HCT116 (cell line): ENCODE data around the gene UBE2E2. TPM values are rescaled to one million over a fixed set of nuclear protein-coding genes. Genes with fewer than 3 reads are reported as not detected.

Source experiments
- ATAC-seq: fragments of 200-7000 bp; cut with Tn5 transposase; 2 replicates; pipeline ENCODE4 v1.9.1; 2020; ENCODE audit warnings: mild to moderate bottlenecking, moderate library complexity
- BruUV-seq: library from RNA; stranded (reverse); fragments of 400-500 nt; replicated peaks from 2 replicates; lab custom pipeline; 2021; lab: Mats Ljungman, UMichigan
- CTCF ChIA-PET: fragments of 300-600 bp; sonication (Branson Sonifier 250); formaldehyde crosslinking; loops from one replicate; lab custom pipeline; 2021; ENCODE audit warnings: antibody characterized with exemption; lab: Charles Lee
- POLR2A ChIA-PET: fragments of 300-600, 350-600 bp; sonication (Branson Sonifier 250); formaldehyde crosslinking; loops from one replicate; lab custom pipeline; 2021; ENCODE audit warnings: antibody characterized with exemption; lab: Charles Lee
- RAD21 ChIA-PET, 2 experiments: fragments of 300-600 bp; sonication (Branson Sonifier 250); formaldehyde crosslinking; loops; one replicate each; lab custom pipeline; 2023; ENCODE audit warnings: low total read pairs in 2 of 2; ENCODE audit not compliant: uncharacterized antibody in 2 of 2, unreplicated experiment in 2 of 2, low non-redundant PET in 1 of 2; lab: Charles Lee
- DNase-seq: peaks from one replicate; pipeline ENCODE4 v3.0.0-alpha.2; 2010; ENCODE audit warnings: low read depth, low spot score
- H2AFZ ChIP-seq: fragments of 200-600 bp; shearing (Covaris generic), sonication (generic); 2 replicates; pipeline ENCODE4 v1.6.1; 2017; ENCODE audit warnings: low read depth, mixed run types, mixed read lengths, antibody characterized with exemption, low read length; ENCODE audit not compliant: poor library complexity, severe bottlenecking
- H3K27ac ChIP-seq: 2 replicates; pipeline ENCODE4 v1.5.1; 2012; ENCODE audit warnings: low read depth, low read length
- H3K27me3 ChIP-seq: fragments of 200-600 bp; sonication (generic); 2 replicates; pipeline ENCODE4 v1.6.1; 2016; ENCODE audit warnings: mixed run types, low read length, mixed read lengths; ENCODE audit not compliant: insufficient read depth
- H3K36me3 ChIP-seq, 2 experiments: fragments of 200-500 bp in 1 of 2; fragments of 200-600 bp in 1 of 2; sonication (Bioruptor generic) in 1 of 2; sonication (generic) in 1 of 2; 2 replicates each; pipeline versions ENCODE4 v1.5.1 to v1.6.1; 2014 to 2016; ENCODE audit warnings: low read length in 2 of 2, inconsistent platforms in 1 of 2, mixed read lengths in 1 of 2, mixed run types in 1 of 2; ENCODE audit not compliant: insufficient read depth in 2 of 2, control insufficient read depth in 1 of 2
- H3K4me1 ChIP-seq, 2 experiments: fragments of 200-600 bp in 1 of 2; sonication (generic) in 1 of 2; 2 replicates each; pipeline versions ENCODE4 v1.5.1 to v1.6.1; 2012 to 2017; ENCODE audit warnings: low read length in 2 of 2, inconsistent platforms in 1 of 2, mild to moderate bottlenecking in 1 of 2, mixed read lengths in 1 of 2, mixed run types in 1 of 2, moderate library complexity in 1 of 2; ENCODE audit not compliant: insufficient read depth in 2 of 2, control insufficient read depth in 1 of 2
- H3K4me2 ChIP-seq: fragments of 200-600 bp; sonication (generic); 2 replicates; pipeline ENCODE4 v1.6.1; 2017; ENCODE audit warnings: mixed run types, low read length, mixed read lengths
- H3K4me3 ChIP-seq, 2 experiments: fragments of 200-600 bp in 1 of 2; sonication (generic) in 1 of 2; replicated peaks in 1 of 2; 2 replicates each; pipeline ENCODE4 v1.5.1; 2011 to 2016; ENCODE audit warnings: low read length in 2 of 2, control low read depth in 1 of 2, low read depth in 1 of 2, mild to moderate bottlenecking in 1 of 2, mixed read lengths in 1 of 2, mixed run types in 1 of 2
- H3K79me2 ChIP-seq: fragments of 200-600 bp; sonication (generic); 2 replicates; pipeline ENCODE4 v1.6.1; 2017; ENCODE audit warnings: mild to moderate bottlenecking, mixed run types, low read length, moderate library complexity, mixed read lengths; ENCODE audit not compliant: insufficient read depth
- H3K9ac ChIP-seq: fragments of 200-600 bp; sonication (generic); 2 replicates; pipeline ENCODE4 v1.6.1; 2016; ENCODE audit warnings: low read length, mixed read lengths
- H3K9me2 ChIP-seq: fragments of 200-600 bp; sonication (generic), shearing (Covaris generic); 2 replicates; pipeline ENCODE4 v1.6.1; 2017; ENCODE audit warnings: mixed run types, mild to moderate bottlenecking, moderate library complexity; ENCODE audit not compliant: insufficient read depth
- H3K9me3 ChIP-seq, 2 experiments: fragments of 200-500 bp in 1 of 2; fragments of 200-600 bp in 1 of 2; sonication (Bioruptor generic) in 1 of 2; sonication (generic) in 1 of 2; 2 replicates each; pipeline ENCODE4 v1.6.1; 2014 to 2017; ENCODE audit warnings: low read length in 2 of 2, mixed read lengths in 2 of 2, inconsistent platforms in 1 of 2, low read depth in 1 of 2, mild to moderate bottlenecking in 1 of 2, mixed run types in 1 of 2, moderate library complexity in 1 of 2; ENCODE audit not compliant: control insufficient read depth in 1 of 2, insufficient read depth in 1 of 2
- H4K20me1 ChIP-seq: fragments of 200-600 bp; sonication (generic), shearing (Covaris generic); 2 replicates; pipeline ENCODE4 v1.6.1; 2017; ENCODE audit warnings: mixed run types, mild to moderate bottlenecking, moderate library complexity; ENCODE audit not compliant: insufficient read depth
- CBX3 ChIP-seq: IDR thresholded peaks from 2 replicates; pipeline ENCODE4 v1.6.1; 2012; ENCODE audit warnings: low read depth
- CEBPB ChIP-seq: IDR thresholded peaks from 2 replicates; pipeline ENCODE4 v1.6.1; 2012; ENCODE audit warnings: low read depth
- CTCF ChIP-seq, 3 experiments: fragments of 200-600 bp in 1 of 3; sonication (generic) in 1 of 3; IDR thresholded peaks in 2 of 3; conservative IDR thresholded peaks in 1 of 3; 2 replicates each; pipeline ENCODE4 v1.5.1; 2012 to 2017; ENCODE audit warnings: low read depth in 2 of 3, low read length in 2 of 3, antibody characterized with exemption in 1 of 3, borderline replicate concordance in 1 of 3, control low read depth in 1 of 3, mild to moderate bottlenecking in 1 of 3, mixed read lengths in 1 of 3, mixed run types in 1 of 3, moderate library complexity in 1 of 3; ENCODE audit not compliant: insufficient read depth in 1 of 3
- EGR1 ChIP-seq: IDR thresholded peaks from 2 replicates; pipeline ENCODE4 v1.6.1; 2012; ENCODE audit warnings: low read depth
- ELF1 ChIP-seq: IDR thresholded peaks from 2 replicates; pipeline ENCODE4 v1.6.1; 2012; ENCODE audit warnings: low read depth, borderline replicate concordance
- EZH2 ChIP-seq: fragments of 200-600 bp; sonication (generic); IDR thresholded peaks from 2 replicates; pipeline ENCODE4 v1.6.1; 2017; ENCODE audit warnings: antibody characterized with exemption, mixed run types
- FOSL1 ChIP-seq: IDR thresholded peaks from 2 replicates; pipeline ENCODE4 v1.6.1; 2012; ENCODE audit warnings: low read depth
- MAX ChIP-seq: IDR thresholded peaks from 2 replicates; pipeline ENCODE4 v1.6.1; 2012
- POLR2A ChIP-seq: IDR thresholded peaks from 2 replicates; pipeline ENCODE4 v1.7.0; 2011; ENCODE audit warnings: borderline replicate concordance; ENCODE audit not compliant: insufficient read depth, insufficient read length; ENCODE audit errors: extremely low read depth
- REST ChIP-seq: IDR thresholded peaks from 2 replicates; pipeline ENCODE4 v1.6.1; 2012; ENCODE audit warnings: low read depth
- SP1 ChIP-seq: IDR thresholded peaks from 2 replicates; pipeline ENCODE4 v1.6.1; 2012; ENCODE audit warnings: low read depth
- SRF ChIP-seq: IDR thresholded peaks from 2 replicates; pipeline ENCODE4 v1.6.1; 2012; ENCODE audit warnings: low read depth
- YY1 ChIP-seq: IDR thresholded peaks from 2 replicates; pipeline ENCODE4 v1.6.1; 2011; ENCODE audit warnings: low read length, low read depth, moderate library complexity, mild to moderate bottlenecking; ENCODE audit not compliant: insufficient replicate concordance; ENCODE audit errors: extremely low read depth
- ZBTB33 ChIP-seq: IDR thresholded peaks from 2 replicates; pipeline ENCODE4 v1.6.1; 2011; ENCODE audit warnings: mild to moderate bottlenecking, low read length, moderate library complexity; ENCODE audit not compliant: insufficient replicate concordance; ENCODE audit errors: extremely low read depth
- ZFX ChIP-seq: fragments of 450-650 bp; IDR thresholded peaks from 2 replicates; pipeline ENCODE4 v1.6.1; 2017
- ZNF274 ChIP-seq: fragments of 200-500 bp; sonication (Bioruptor generic); IDR thresholded peaks from 2 replicates; pipeline ENCODE4 v1.6.1; 2014; ENCODE audit warnings: mild to moderate bottlenecking, low read depth, low read length, inconsistent platforms
- intact Hi-C: fragments of 100-400 bp; cut with micrococcal nuclease; formaldehyde crosslinking; loops from 2 replicates; pipeline ENCODE4 v1.10.0; 2022
- total RNA-seq: library from RNA; stranded (reverse); gene quantifications from one replicate; pipeline ENCODE4 v1.2.1, GENCODE V29; 2021; ENCODE audit not compliant: unreplicated experiment

The UBE2E2 gene
- total RNA-seq, 1 experiment from 2014 or later, result 21.4 TPM

- H3K4me3 ChIP-seq, result no peak overlapping the region
- H3K27ac ChIP-seq, result no peak overlapping the region
- no peak overlapping the region for H2AFZ ChIP-seq
- DNase-seq, result no peak
- no peaks in the 10 kb centered on the region for H3K9me2 ChIP-seq
- TF ChIP-seq CTCF (IDR thresholded peaks at IDR 0.05 in 2 of 3, conservative IDR thresholded peaks at IDR 0.05 in 1 of 3; ENCODE audit: borderline replicate concordance in 1 of 3, insufficient read depth in 1 of 3, low read depth in 2 of 3, low read length in 2 of 3) (no peak), SRF (no peak), EZH2 (no peak), MAX (no peak), ZFX (no peak), CBX3 (no peak), ZBTB33 (no peak), ELF1 (no peak), ZNF274 (no peak), SP1 (no peak), FOSL1 (no peak), YY1 (no peak), POLR2A (no peak), CEBPB (no peak), EGR1 (no peak), REST (no peak)
- no peaks in the 10 kb centered on the region for H3K9me3 ChIP-seq
- CTCF ChIA-PET, result no interaction called here
- intact Hi-C loops, result no loop called here
- POLR2A ChIA-PET, result no interaction called here
- no peak overlapping the region for H3K9ac ChIP-seq
- no TSS peak for BruUV-seq
- ATAC-seq, result no peak
- H3K79me2 ChIP-seq, result no peaks in the 10 kb centered on the region
- H3K27me3 ChIP-seq, result no peaks in the 10 kb centered on the region; the same call in 1 of the 2 replicates
- RAD21 ChIA-PET, result no interaction called here
- H3K4me1 ChIP-seq, result no peaks in the 10 kb centered on the region
- H3K36me3 ChIP-seq, result no peaks in the 10 kb centered on the region
- H4K20me1 ChIP-seq, result no peaks in the 10 kb centered on the region; the same call in 1 of the 2 replicates
- H3K4me2 ChIP-seq, result no peak overlapping the region
Measured at GRCh38 chr3:23312866-23313265, 109.7 kb downstream of the UBE2E2 start.
